ENCODE data around the gene CD9. TPM values are rescaled to one million over a fixed set of nuclear protein-coding genes. Genes with fewer than 3 reads are reported as not detected.

The CD9 gene
- total RNA-seq, 3 donors from 2014 or later (not counting 1 experiment from before 2014, with no cell fraction given), result 2.1 to 55.9 (median 8.0) TPM

- no peaks in the 10 kb centered on the region for H3K36me3 Mint-ChIP-seq
- no peak for TF ChIP-seq CTCF (IDR thresholded peaks at IDR 0.05)
- Histone ChIP-seq H3K4me1 (ENCODE audit: control insufficient read depth, insufficient read depth, low read length) (no peaks in the 10 kb centered on the region), H3K9me3 (ENCODE audit: control insufficient read depth, insufficient read depth, low read length) (no peaks in the 10 kb centered on the region), H3K36me3 (ENCODE audit: control insufficient read depth, insufficient read depth, low read length) (no peaks in the 10 kb centered on the region), H3K27me3 (ENCODE audit: control insufficient read depth, insufficient read depth, low read length) (no peaks in the 10 kb centered on the region), H3K4me3 (ENCODE audit: low read length) (no peak overlapping the region), H3K27ac (ENCODE audit: low read length) (no peak overlapping the region)
- no peaks in the 10 kb centered on the region for H3K9me3 Mint-ChIP-seq
- intact Hi-C loops (cut with micrococcal nuclease), result no loop called here
- no peak for ATAC-seq
- DNase-seq, result no peak
- peaks cover 0 to 9% of the 10 kb centered on the region in 2 donors for H3K27me3 Mint-ChIP-seq (ENCODE audit: low read depth in 2 of 2)
- H3K27ac Mint-ChIP-seq, result no peak overlapping the region
- 94% methylated on average over 6 of the region's 6 CpGs for WGBS (ENCODE audit: insufficient coverage)
- H3K4me1 Mint-ChIP-seq, result no peaks in the 10 kb centered on the region
- no peak overlapping the region for H3K4me3 Mint-ChIP-seq
Measured at GRCh38 chr12:6219980-6220379, 19.8 kb downstream of the CD9 start.

GRCh38 chr12:6221146-6221545, 20.9 kb downstream of the CD9 start:
- H3K9me3 Mint-ChIP-seq, result no peaks in the 10 kb centered on the region
- H3K27me3 Mint-ChIP-seq (ENCODE audit: low read depth in 2 of 2), result peaks cover 0 to 9% of the 10 kb centered on the region in 2 donors
- no peak overlapping the region for H3K4me3 ChIP-seq (ENCODE audit: low read length)
- no peaks in the 10 kb centered on the region for H3K36me3 Mint-ChIP-seq
- no peaks in the 10 kb centered on the region for H3K4me1 ChIP-seq (ENCODE audit: control insufficient read depth, insufficient read depth, low read length)
- H3K4me3 Mint-ChIP-seq, result no peak overlapping the region
- no peaks in the 10 kb centered on the region for H3K27me3 ChIP-seq (ENCODE audit: control insufficient read depth, insufficient read depth, low read length)
- no peaks in the 10 kb centered on the region for H3K36me3 ChIP-seq (ENCODE audit: control insufficient read depth, insufficient read depth, low read length)
- TF ChIP-seq CTCF (IDR thresholded peaks at IDR 0.05), result no peak
- DNase-seq (no peak), ATAC-seq (no peak)
- H3K27ac ChIP-seq (ENCODE audit: low read length), result no peak overlapping the region
- H3K9me3 ChIP-seq (ENCODE audit: control insufficient read depth, insufficient read depth, low read length), result no peaks in the 10 kb centered on the region
- WGBS (ENCODE audit: insufficient coverage), result 89% methylated on average over 9 of the region's 9 CpGs
- intact Hi-C loops (cut with micrococcal nuclease), result no loop called here
- no peaks in the 10 kb centered on the region for H3K4me1 Mint-ChIP-seq
- no peak overlapping the region for H3K27ac Mint-ChIP-seq

GRCh38 chr12:6222078-6222654, 22.0 kb downstream of the CD9 start:
- Histone ChIP-seq H3K4me3 (ENCODE audit: low read length) (no peak overlapping the region), H3K9me3 (ENCODE audit: control insufficient read depth, insufficient read depth, low read length) (no peaks in the 10 kb centered on the region), H3K36me3 (ENCODE audit: control insufficient read depth, insufficient read depth, low read length) (no peaks in the 10 kb centered on the region), H3K4me1 (ENCODE audit: control insufficient read depth, insufficient read depth, low read length) (no peaks in the 10 kb centered on the region), H3K27ac (ENCODE audit: low read length) (no peak overlapping the region), H3K27me3 (ENCODE audit: control insufficient read depth, insufficient read depth, low read length) (no peaks in the 10 kb centered on the region)
- ATAC-seq (no peak), DNase-seq (no peak)
- Mint-ChIP-seq H3K4me3 (no peak overlapping the region), H3K36me3 (no peaks in the 10 kb centered on the region), H3K27me3 (ENCODE audit: low read depth in 2 of 2) (peaks cover 0 to 9% of the 10 kb centered on the region in 2 donors), H3K9me3 (no peaks in the 10 kb centered on the region), H3K4me1 (no peaks in the 10 kb centered on the region), H3K27ac (no peak overlapping the region)
- 93% methylated on average over 12 of the region's 12 CpGs for WGBS (ENCODE audit: insufficient coverage)
- intact Hi-C loops (cut with micrococcal nuclease), result no loop called here
- TF ChIP-seq CTCF (IDR thresholded peaks at IDR 0.05), result no peak

GRCh38 chr12:6223545-6223944, 23.3 kb downstream of the CD9 start:
- peaks cover 0 to 9% of the 10 kb centered on the region in 2 donors for H3K27me3 Mint-ChIP-seq (ENCODE audit: low read depth in 2 of 2)
- H3K27ac Mint-ChIP-seq, result no peak overlapping the region
- Histone ChIP-seq H3K36me3 (ENCODE audit: control insufficient read depth, insufficient read depth, low read length) (no peaks in the 10 kb centered on the region), H3K9me3 (ENCODE audit: control insufficient read depth, insufficient read depth, low read length) (no peaks in the 10 kb centered on the region), H3K4me1 (ENCODE audit: control insufficient read depth, insufficient read depth, low read length) (no peaks in the 10 kb centered on the region), H3K27ac (ENCODE audit: low read length) (no peak overlapping the region), H3K4me3 (ENCODE audit: low read length) (no peak overlapping the region), H3K27me3 (ENCODE audit: control insufficient read depth, insufficient read depth, low read length) (no peaks in the 10 kb centered on the region)
- H3K36me3 Mint-ChIP-seq, result no peaks in the 10 kb centered on the region
- DNase-seq (no peak), ATAC-seq (no peak)
- intact Hi-C loops (cut with micrococcal nuclease), result no loop called here
- TF ChIP-seq CTCF (IDR thresholded peaks at IDR 0.05), result no peak
- no peak overlapping the region for H3K4me3 Mint-ChIP-seq
- WGBS (ENCODE audit: insufficient coverage), result 93% methylated on average over 10 of the region's 10 CpGs
- H3K4me1 Mint-ChIP-seq, result no peaks in the 10 kb centered on the region
- H3K9me3 Mint-ChIP-seq, result no peaks in the 10 kb centered on the region
